B cell (primary cell): Measurements from ENCODE around the gene MRPL46. TPM values are rescaled to one million over a fixed set of nuclear protein-coding genes. Genes with fewer than 3 reads are reported as not detected.
"Not testable (repeated sequence)": the region's sequence is repeated elsewhere in the genome, so short reads cannot be mapped to it uniquely, and the experiment has no call there.

Experiments used
- ATAC-seq: fragments of 200-7000 bp; cut with Tn5 transposase; one replicate; pipeline ENCODE4 v1.10.0; 2021; ENCODE audit warnings: low read depth, mild to moderate bottlenecking, moderate number of reproducible peaks, moderate library complexity
- CTCF ChIA-PET: fragments of 350-600 bp; sonication (Branson Sonifier 250); formaldehyde crosslinking; loops from one replicate; lab custom pipeline; 2021; ENCODE audit warnings: antibody characterized with exemption, inconsistent platforms; lab: Charles Lee
- POLR2A ChIA-PET: fragments of 350-600 bp; sonication (Branson Sonifier 250); formaldehyde crosslinking; loops from one replicate; lab custom pipeline; 2021; ENCODE audit warnings: antibody characterized with exemption; lab: Charles Lee
- DNase-seq: peaks from one replicate; pipeline ENCODE4 v3.0.0; 2013
- H2AFZ ChIP-seq: 2 replicates; pipeline ENCODE4 v1.6.1; 2012; ENCODE audit warnings: mild to moderate bottlenecking, low read depth, low read length; ENCODE audit not compliant: insufficient read depth, poor library complexity, severe bottlenecking
- H3K27ac ChIP-seq, 2 donors: 1 replicate in 1 of 2; 2 replicates in 1 of 2; pipeline ENCODE4 v1.5.1; 2012 to 2013; ENCODE audit warnings: low read length in 2 of 2, mild to moderate bottlenecking in 2 of 2, moderate library complexity in 1 of 2
- H3K27me3 ChIP-seq, 4 experiments: fragments of 200-600 bp in 1 of 4; sonication (generic) in 1 of 4; replicated peaks in 1 of 4; 1 replicate in 2 of 4; 2 replicates in 2 of 4; pipeline versions ENCODE4 v1.6.1 to v1.7.0; 2013 to 2016; ENCODE audit warnings: low read length in 3 of 4, mild to moderate bottlenecking in 2 of 4, mixed read lengths in 1 of 4, moderate library complexity in 1 of 4; ENCODE audit not compliant: insufficient read depth in 4 of 4, control insufficient read depth in 3 of 4; ENCODE audit errors: control extremely low read depth in 1 of 4
- H3K36me3 ChIP-seq, 2 experiments: replicated peaks in 1 of 2; 1 replicate in 1 of 2; 2 replicates in 1 of 2; pipeline versions ENCODE4 v1.6.1 to v1.7.1; 2013; ENCODE audit warnings: low read length in 1 of 2; ENCODE audit not compliant: insufficient read depth in 2 of 2, control insufficient read depth in 1 of 2; ENCODE audit errors: control extremely low read depth in 1 of 2, extremely low read depth in 1 of 2
- H3K4me1 ChIP-seq, 2 donors: fragments of 200-600 bp in 1 of 2; sonication (generic) in 1 of 2; 1 replicate in 1 of 2; 2 replicates in 1 of 2; pipeline versions ENCODE4 v1.5.1 to v1.6.1; 2013 to 2017; ENCODE audit warnings: low read length in 2 of 2; ENCODE audit not compliant: control insufficient read depth in 2 of 2, insufficient read depth in 2 of 2
- H3K4me2 ChIP-seq: replicated peaks from 2 replicates; pipeline ENCODE3; 2012; ENCODE audit warnings: mild to moderate bottlenecking, low read depth, low read length; ENCODE audit not compliant: poor library complexity, severe bottlenecking
- H3K4me3 ChIP-seq, 5 experiments: fragments of 200-600 bp in 1 of 5; sonication (generic) in 1 of 5; 1 replicate in 3 of 5; 2 replicates in 2 of 5; pipeline versions ENCODE4 v1.5.1 to v1.7.0; 2011 to 2016; ENCODE audit warnings: low read length in 4 of 5, mild to moderate bottlenecking in 4 of 5, low read depth in 2 of 5, control low read depth in 1 of 5, moderate library complexity in 1 of 5; ENCODE audit not compliant: insufficient read depth in 1 of 5; ENCODE audit errors: control extremely low read depth in 1 of 5, extremely low read depth in 1 of 5
- H3K79me2 ChIP-seq: fragments of 200-600 bp; sonication (generic); one replicate; pipeline ENCODE4 v1.6.0; 2016; ENCODE audit warnings: low read length; ENCODE audit not compliant: control insufficient read depth, insufficient read depth
- H3K9ac ChIP-seq: fragments of 200-600 bp; sonication (generic); 2 replicates; pipeline ENCODE4 v1.6.1; 2017; ENCODE audit warnings: mild to moderate bottlenecking, low read length, moderate library complexity
- H3K9me3 ChIP-seq, 3 donors: one replicate each; pipeline versions ENCODE4 v1.6.1 to v1.7.1; 2013; ENCODE audit warnings: low read length in 2 of 3; ENCODE audit not compliant: control insufficient read depth in 2 of 3, insufficient read depth in 1 of 3; ENCODE audit errors: control extremely low read depth in 1 of 3
- H4K20me1 ChIP-seq: 2 replicates; pipeline ENCODE4 v1.6.0; 2012; ENCODE audit warnings: mild to moderate bottlenecking, low read length; ENCODE audit not compliant: insufficient read depth, control insufficient read depth, poor library complexity, severe bottlenecking
- H3K27ac Mint-ChIP-seq: one replicate; pipeline ENCODE4 v1.8.0; 2021; ENCODE audit warnings: mixed read lengths
- H3K27me3 Mint-ChIP-seq: one replicate; pipeline ENCODE4 v1.8.0; 2021; ENCODE audit warnings: mixed read lengths
- H3K4me1 Mint-ChIP-seq: one replicate; pipeline ENCODE4 v1.8.0; 2021; ENCODE audit warnings: mixed read lengths
- H3K4me3 Mint-ChIP-seq: one replicate; pipeline ENCODE4 v1.8.0; 2021; ENCODE audit warnings: mixed read lengths
- H3K9me3 Mint-ChIP-seq: one replicate; pipeline ENCODE4 v1.8.0; 2022; ENCODE audit warnings: mixed read lengths; ENCODE audit not compliant: insufficient read depth
- EZH2 ChIP-seq: IDR thresholded peaks from 2 replicates; pipeline ENCODE4 v1.6.1; 2012; ENCODE audit warnings: borderline replicate concordance, low read depth, mild to moderate bottlenecking, moderate library complexity, low read length; ENCODE audit not compliant: insufficient read depth, poor library complexity, severe bottlenecking
- WGBS: methylation state at CpG from one replicate; pipeline ENCODE4 v1.1.5; 2013; ENCODE audit warnings: missing lambda C conversion rate; ENCODE audit not compliant: insufficient coverage; 5-methylcytosine and 5-hydroxymethylcytosine counted together
- intact Hi-C: fragments of 100-400 bp; cut with micrococcal nuclease; formaldehyde crosslinking; loops from one replicate; pipeline ENCODE4 v1.10.0; 2022
- polyA plus RNA-seq: library from polyadenylated mRNA; depleted of rRNA; stranded (reverse); fragments of >200 nt; gene quantifications from 2 replicates; pipeline ENCODE4 v1.2.3, GENCODE V29; 2012
- total RNA-seq, 2 donors: library from RNA; stranded (reverse); fragments of 120-200 nt in 1 of 2; gene quantifications; 1 replicate in 1 of 2; 2 replicates in 1 of 2; pipeline versions ENCODE4 v1.2.3 to v1.2.4, GENCODE V29; 2013 to 2022
- TF ChIP-seq, protein P1 (sequence below): fragments of 200-600 bp; IDR thresholded peaks from one replicate; pipeline ENCODE4 v1.8.0; 2022; ENCODE audit warnings: antibody characterized with exemption, mild to moderate bottlenecking

The MRPL46 gene
- total and polyA plus RNA-seq, 2 donors (not counting 1 experiment from before 2014, with no cell fraction given): 14.3 to 24.6 TPM

DNA sequence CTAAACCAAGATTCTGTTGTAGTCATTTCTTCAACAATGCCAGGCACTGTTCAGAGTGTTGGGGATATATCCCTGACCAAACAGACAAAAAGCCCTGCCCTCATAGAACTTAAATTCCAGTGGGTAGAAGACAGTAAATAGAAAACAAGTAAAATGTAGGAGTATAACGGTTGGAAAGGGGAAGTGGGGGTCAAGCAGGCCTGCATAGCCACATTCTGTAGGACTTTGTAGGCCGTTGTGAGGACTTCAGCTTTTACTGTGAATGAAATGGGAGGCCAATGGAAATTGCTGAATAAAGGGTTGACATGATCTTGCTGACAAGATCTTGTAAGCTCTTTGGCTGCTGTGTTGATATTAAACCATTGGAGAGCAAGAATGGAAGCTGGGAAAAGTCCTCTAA, 2.1 kb upstream of the MRPL46 start:
- H3K9ac ChIP-seq: no peak overlapping the region
- no peak for ATAC-seq
- H3K79me2 ChIP-seq: peaks cover 37% of the 10 kb centered on the region
- CTCF ChIA-PET: interaction anchor here (1.4 kb wide), 1 partner anchor 170 kb away, joined by 5 read pairs; the partner anchor contains the start of gene ISG20
- no peaks in the 10 kb centered on the region for H3K9me3 ChIP-seq
- no peak overlapping the region for H3K4me2 ChIP-seq
- H3K4me1 ChIP-seq: peaks cover 14 to 17% of the 10 kb centered on the region in 2 donors
- no peaks in the 10 kb centered on the region for H3K27me3 ChIP-seq
- Mint-ChIP-seq H3K27ac (no peak overlapping the region), H3K27me3 (no peaks in the 10 kb centered on the region), H3K9me3 (no peaks in the 10 kb centered on the region), H3K4me3 (no peak overlapping the region), H3K4me1 (peaks cover 26% of the 10 kb centered on the region)
- peaks cover 5 to 32% of the 10 kb centered on the region in 2 experiments for H3K36me3 ChIP-seq
- intact Hi-C loops: loop anchor here (5.0 to 10.0 kb wide), 2 partner anchors 153 to 775 kb away; partner anchors contain the start of genes AEN and FANCI
- POLR2A ChIA-PET: no interaction called here
- H3K4me3 ChIP-seq: no peak overlapping the region
- H2AFZ ChIP-seq: no peak overlapping the region
- TF ChIP-seq, protein P1, sequence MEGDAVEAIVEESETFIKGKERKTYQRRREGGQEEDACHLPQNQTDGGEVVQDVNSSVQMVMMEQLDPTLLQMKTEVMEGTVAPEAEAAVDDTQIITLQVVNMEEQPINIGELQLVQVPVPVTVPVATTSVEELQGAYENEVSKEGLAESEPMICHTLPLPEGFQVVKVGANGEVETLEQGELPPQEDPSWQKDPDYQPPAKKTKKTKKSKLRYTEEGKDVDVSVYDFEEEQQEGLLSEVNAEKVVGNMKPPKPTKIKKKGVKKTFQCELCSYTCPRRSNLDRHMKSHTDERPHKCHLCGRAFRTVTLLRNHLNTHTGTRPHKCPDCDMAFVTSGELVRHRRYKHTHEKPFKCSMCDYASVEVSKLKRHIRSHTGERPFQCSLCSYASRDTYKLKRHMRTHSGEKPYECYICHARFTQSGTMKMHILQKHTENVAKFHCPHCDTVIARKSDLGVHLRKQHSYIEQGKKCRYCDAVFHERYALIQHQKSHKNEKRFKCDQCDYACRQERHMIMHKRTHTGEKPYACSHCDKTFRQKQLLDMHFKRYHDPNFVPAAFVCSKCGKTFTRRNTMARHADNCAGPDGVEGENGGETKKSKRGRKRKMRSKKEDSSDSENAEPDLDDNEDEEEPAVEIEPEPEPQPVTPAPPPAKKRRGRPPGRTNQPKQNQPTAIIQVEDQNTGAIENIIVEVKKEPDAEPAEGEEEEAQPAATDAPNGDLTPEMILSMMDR: no peak
- no peak for TF ChIP-seq EZH2
- H4K20me1 ChIP-seq: no peaks in the 10 kb centered on the region
- no peak overlapping the region for H3K27ac ChIP-seq
- no peak for DNase-seq
- WGBS: 97% methylated on average over 2 of the region's 2 CpGs

DNA sequence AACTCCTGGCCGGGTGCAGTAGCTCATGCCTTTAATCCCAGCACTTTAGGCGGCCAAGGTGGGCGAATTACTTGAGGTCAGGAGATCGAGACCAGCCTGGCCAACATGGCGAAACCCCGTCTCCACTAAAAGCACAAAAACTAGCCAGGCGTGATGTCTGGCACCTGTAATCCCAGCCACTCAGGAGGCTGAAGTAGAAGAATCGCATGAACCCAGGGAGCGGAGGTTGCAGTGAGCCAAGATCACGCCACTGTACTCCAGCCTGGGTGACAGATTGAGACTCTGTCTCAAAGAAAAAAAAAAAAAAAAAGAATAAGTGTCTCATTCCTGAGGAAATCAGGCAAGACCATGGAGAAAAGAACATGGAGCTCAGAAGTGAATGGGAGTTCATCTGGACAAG, 1.5 kb upstream of the MRPL46 start:
- ChIA-PET CTCF (interaction anchor here (1.4 kb wide), 1 partner anchor 170 kb away, joined by 5 read pairs; the partner anchor contains the start of gene ISG20), POLR2A (interaction anchor here (0.7 kb wide), 1 partner anchor 9 kb away, joined by 6 read pairs; no protein-coding TSS in a partner anchor)
- H3K4me3 ChIP-seq, H2AFZ ChIP-seq, H3K27ac Mint-ChIP-seq, H3K9me3 ChIP-seq, ATAC-seq, H3K27me3 Mint-ChIP-seq, DNase-seq, H4K20me1 ChIP-seq, H3K9me3 Mint-ChIP-seq, H3K27me3 ChIP-seq, H3K27ac ChIP-seq, H3K9ac ChIP-seq: not testable (repeated sequence)
- 96% methylated on average over 9 of the region's 10 CpGs for WGBS
- intact Hi-C loops: loop anchor here (5.0 to 10.0 kb wide), 2 partner anchors 154 to 776 kb away; partner anchors contain the start of genes AEN and FANCI
- Histone ChIP-seq H3K36me3 (peaks cover 5 to 38% of the 10 kb centered on the region in 2 experiments), H3K4me2 (peak overlapping the region; percentile 92), H3K79me2 (peaks cover 37% of the 10 kb centered on the region), H3K4me1 (peaks cover 14 to 17% of the 10 kb centered on the region in 2 donors)
- Mint-ChIP-seq H3K4me1 (peaks cover 26% of the 10 kb centered on the region), H3K4me3 (peak overlapping the region; percentile 97)
